Mesothelial cell of epicardium (in vitro differentiated cells): Measurements from ENCODE around the gene DUSP28. TPM values are rescaled to one million over a fixed set of nuclear protein-coding genes. Genes with fewer than 3 reads are reported as not detected.
"Not testable (repeated sequence)": the region's sequence is repeated elsewhere in the genome, so short reads cannot be mapped to it uniquely, and the experiment has no call there.

Source experiments
- DNase-seq, 2 experiments: peaks; one replicate each; pipeline ENCODE4 v3.0.0; 2021; ENCODE audit warnings: low spot score in 2 of 2; ENCODE audit not compliant: unreplicated experiment in 2 of 2
- H3K27ac Mint-ChIP-seq: 2 replicates; pipeline ENCODE4 v1.8.0; 2021; ENCODE audit warnings: mixed read lengths
- H3K27me3 Mint-ChIP-seq: 2 replicates; pipeline ENCODE4 v1.8.0; 2021; ENCODE audit warnings: low read depth, mixed read lengths
- H3K36me3 Mint-ChIP-seq: 2 replicates; pipeline ENCODE4 v1.8.0; 2021; ENCODE audit warnings: mixed read lengths
- H3K4me1 Mint-ChIP-seq: 2 replicates; pipeline ENCODE4 v1.8.0; 2021; ENCODE audit warnings: mixed read lengths
- H3K4me3 Mint-ChIP-seq: 2 replicates; pipeline ENCODE4 v1.8.0; 2021; ENCODE audit warnings: mild to moderate bottlenecking, moderate library complexity, mixed read lengths
- H3K9me3 Mint-ChIP-seq: 2 replicates; pipeline ENCODE4 v1.8.0; 2021; ENCODE audit warnings: mixed read lengths
- total RNA-seq: library from RNA; stranded (reverse); gene quantifications from 3 replicates; pipeline ENCODE4 v1.2.1, GENCODE V29; 2021
- TF ChIP-seq, protein P1 (sequence below): fragments of 200-600 bp; sonication (generic); IDR thresholded peaks from one replicate; pipeline ENCODE4 v1.5.0; 2021; ENCODE audit warnings: antibody characterized with exemption; ENCODE audit not compliant: unreplicated experiment

DUSP28 gene
- total RNA-seq, 1 donor from 2014 or later, result 6.2 TPM

DNA sequence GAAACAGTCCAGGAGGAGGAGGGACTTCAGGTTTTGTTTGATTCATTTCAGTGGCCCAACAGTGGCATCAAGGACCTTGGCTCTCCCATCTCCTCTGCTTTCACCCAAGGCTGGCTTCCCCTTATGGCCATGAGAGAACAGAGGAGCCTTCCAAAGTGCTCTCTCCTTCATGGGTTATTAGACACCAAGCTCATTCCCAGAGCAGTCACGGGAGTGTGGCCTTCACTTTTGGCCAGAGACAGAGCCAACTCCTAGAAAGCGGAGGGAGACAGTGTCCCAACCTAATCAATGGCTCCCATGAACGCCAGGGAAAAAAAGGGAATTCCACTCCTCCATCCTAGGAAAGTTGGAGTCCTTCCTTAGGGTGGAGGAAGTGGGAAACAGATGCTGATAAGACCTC, 871 bp upstream of the DUSP28 start:
- Mint-ChIP-seq H3K27me3 (no peaks in the 10 kb centered on the region), H3K9me3 (no peaks in the 10 kb centered on the region), H3K4me3 (peak overlapping the region; percentile 69), H3K4me1 (peaks cover 35% of the 10 kb centered on the region), H3K36me3 (peaks cover 3% of the 10 kb centered on the region), H3K27ac (peak overlapping the region; percentile 85)
- TF ChIP-seq, protein P1, sequence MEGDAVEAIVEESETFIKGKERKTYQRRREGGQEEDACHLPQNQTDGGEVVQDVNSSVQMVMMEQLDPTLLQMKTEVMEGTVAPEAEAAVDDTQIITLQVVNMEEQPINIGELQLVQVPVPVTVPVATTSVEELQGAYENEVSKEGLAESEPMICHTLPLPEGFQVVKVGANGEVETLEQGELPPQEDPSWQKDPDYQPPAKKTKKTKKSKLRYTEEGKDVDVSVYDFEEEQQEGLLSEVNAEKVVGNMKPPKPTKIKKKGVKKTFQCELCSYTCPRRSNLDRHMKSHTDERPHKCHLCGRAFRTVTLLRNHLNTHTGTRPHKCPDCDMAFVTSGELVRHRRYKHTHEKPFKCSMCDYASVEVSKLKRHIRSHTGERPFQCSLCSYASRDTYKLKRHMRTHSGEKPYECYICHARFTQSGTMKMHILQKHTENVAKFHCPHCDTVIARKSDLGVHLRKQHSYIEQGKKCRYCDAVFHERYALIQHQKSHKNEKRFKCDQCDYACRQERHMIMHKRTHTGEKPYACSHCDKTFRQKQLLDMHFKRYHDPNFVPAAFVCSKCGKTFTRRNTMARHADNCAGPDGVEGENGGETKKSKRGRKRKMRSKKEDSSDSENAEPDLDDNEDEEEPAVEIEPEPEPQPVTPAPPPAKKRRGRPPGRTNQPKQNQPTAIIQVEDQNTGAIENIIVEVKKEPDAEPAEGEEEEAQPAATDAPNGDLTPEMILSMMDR, result no peak
- DNase-seq, result no peak

DNA sequence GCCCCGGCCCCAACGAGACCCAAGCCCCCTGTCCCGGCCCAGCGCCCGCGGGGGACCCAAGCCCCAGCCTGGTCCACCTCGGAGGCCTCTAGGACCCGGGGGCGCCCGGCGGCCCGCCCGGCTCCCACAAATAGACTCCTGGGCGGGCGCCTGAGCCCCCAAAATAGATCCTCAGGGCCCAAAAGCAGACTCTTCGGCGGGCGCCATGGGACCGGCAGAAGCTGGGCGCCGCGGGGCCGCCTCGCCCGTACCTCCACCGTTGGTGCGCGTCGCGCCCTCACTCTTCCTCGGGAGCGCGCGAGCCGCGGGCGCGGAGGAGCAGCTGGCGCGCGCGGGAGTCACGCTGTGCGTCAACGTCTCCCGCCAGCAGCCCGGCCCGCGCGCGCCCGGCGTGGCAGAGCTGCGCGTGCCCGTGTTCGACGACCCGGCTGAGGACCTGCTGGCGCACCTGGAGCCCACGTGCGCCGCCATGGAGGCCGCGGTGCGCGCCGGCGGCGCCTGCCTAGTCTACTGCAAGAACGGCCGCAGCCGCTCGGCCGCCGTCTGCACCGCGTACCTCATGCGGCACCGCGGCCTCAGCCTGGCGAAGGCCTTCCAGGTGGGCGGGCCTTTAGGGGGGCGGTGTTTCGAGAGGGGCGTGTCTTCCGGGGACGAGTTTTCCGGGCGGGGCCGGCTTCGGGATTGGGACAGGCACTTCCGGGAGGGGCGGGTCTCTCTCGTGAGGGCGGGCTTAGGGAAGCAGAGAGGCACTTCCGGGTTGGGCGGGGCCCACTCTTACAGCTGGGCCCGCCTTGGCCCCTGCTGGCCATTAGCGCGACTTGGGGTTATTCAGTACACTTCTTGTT, 545 bp downstream of the DUSP28 start:
- Mint-ChIP-seq H3K27ac (peak overlapping the region; percentile 61), H3K4me1 (peaks cover 41% of the 10 kb centered on the region), H3K36me3 (peaks cover 3% of the 10 kb centered on the region)

GRCh38 chr2:240561325-240561971, 1.3 kb downstream of the DUSP28 start:
- Mint-ChIP-seq H3K36me3 (peaks cover 3% of the 10 kb centered on the region), H3K4me1 (peaks cover 44% of the 10 kb centered on the region), H3K4me3 (peak overlapping the region; percentile 63), H3K27ac (peak overlapping the region; percentile 61), H3K9me3 (no peaks in the 10 kb centered on the region), H3K27me3 (no peaks in the 10 kb centered on the region)
- DNase-seq, result no peak
- TF ChIP-seq, protein P1, result no peak

More for the DNA sequence above, 545 bp downstream of the DUSP28 start:
- H3K9me3 Mint-ChIP-seq, result no peaks in the 10 kb centered on the region
- peak overlapping the region; percentile 69 for H3K4me3 Mint-ChIP-seq
- TF ChIP-seq, protein P1, result peak; percentile 15
- no peaks in the 10 kb centered on the region for H3K27me3 Mint-ChIP-seq
- peak; percentile 99 for DNase-seq

DNA sequence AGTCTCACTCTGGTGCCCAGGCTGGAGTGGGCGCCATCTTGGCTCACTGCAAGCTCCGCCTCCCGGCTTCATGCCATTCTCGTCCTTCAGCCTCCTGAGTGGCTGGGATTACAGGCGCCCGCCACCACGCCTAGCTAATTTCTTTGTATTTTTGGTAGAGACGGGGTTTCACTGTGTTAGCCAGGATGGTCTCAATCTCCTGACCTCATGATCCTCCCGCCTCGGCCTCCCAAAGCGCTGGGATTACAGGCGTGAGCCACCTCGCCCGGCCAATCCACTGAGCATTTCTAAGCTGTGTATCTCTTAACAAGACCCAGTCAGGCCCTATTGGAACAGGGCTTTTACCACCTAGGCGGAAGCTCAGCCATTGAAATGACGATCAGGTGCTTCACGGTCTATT, 3.1 kb downstream of the DUSP28 start:
- H3K9me3 Mint-ChIP-seq, H3K4me3 Mint-ChIP-seq, H3K36me3 Mint-ChIP-seq, H3K27ac Mint-ChIP-seq, DNase-seq, H3K27me3 Mint-ChIP-seq: not testable (repeated sequence)
- peaks cover 48% of the 10 kb centered on the region for H3K4me1 Mint-ChIP-seq

DNA sequence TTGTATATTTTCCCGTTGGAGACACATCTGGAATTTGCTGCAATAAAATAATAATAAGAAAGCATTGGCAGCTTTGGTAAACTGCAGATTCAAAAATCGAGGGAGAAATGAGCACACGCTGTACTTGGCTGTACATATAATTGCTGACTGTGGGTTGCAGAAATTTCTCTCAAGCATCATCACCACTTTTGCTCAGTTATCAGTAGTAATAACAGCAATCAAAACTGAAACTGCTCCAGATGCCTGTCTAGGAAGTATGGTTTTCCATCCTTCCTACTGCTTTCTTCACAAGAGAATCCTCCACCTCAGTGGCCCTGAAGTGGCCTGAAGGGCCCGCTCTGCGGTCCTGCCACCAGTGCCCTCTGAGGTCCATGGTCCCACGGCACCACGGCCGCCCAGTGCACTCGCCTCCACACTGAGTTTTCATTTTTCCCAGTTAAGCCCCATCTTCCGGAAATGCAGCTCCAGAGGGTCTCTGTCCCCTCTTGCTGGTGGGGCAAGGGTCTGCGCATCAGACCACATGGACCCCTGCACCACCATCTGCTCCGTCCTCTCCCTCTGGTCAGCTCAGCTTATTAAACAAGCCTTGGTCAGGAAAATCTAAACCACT, 3.9 kb downstream of the DUSP28 start:
- TF ChIP-seq, protein P1, result no peak
- no peak for DNase-seq
- Mint-ChIP-seq H3K9me3 (no peaks in the 10 kb centered on the region), H3K27ac (no peak overlapping the region), H3K27me3 (no peaks in the 10 kb centered on the region), H3K36me3 (peaks cover 3% of the 10 kb centered on the region), H3K4me3 (no peak overlapping the region), H3K4me1 (peaks cover 40% of the 10 kb centered on the region)
